H54 (cell line): ENCODE measurements around the gene ACAA1.
"Not testable (repeated sequence)": the region's sequence is repeated elsewhere in the genome, so short reads cannot be mapped to it uniquely, and the experiment has no call there.

Experiments
- DNase-seq: peaks from one replicate; pipeline ENCODE4 v3.0.0; 2011; ENCODE audit warnings: low spot score, mixed read lengths; ENCODE audit not compliant: insufficient read length
- FAIRE-seq: peaks from 3 replicates; lab custom pipeline; 2011; peaks lifted over from hg19 to GRCh38; lab: Jason Lieb, UNC
- POLR2A ChIP-seq: IDR thresholded peaks from 2 replicates; pipeline ENCODE4 v1.6.1; 2011; ENCODE audit warnings: low read depth, mild to moderate bottlenecking, low read length

The ACAA1 gene

DNA sequence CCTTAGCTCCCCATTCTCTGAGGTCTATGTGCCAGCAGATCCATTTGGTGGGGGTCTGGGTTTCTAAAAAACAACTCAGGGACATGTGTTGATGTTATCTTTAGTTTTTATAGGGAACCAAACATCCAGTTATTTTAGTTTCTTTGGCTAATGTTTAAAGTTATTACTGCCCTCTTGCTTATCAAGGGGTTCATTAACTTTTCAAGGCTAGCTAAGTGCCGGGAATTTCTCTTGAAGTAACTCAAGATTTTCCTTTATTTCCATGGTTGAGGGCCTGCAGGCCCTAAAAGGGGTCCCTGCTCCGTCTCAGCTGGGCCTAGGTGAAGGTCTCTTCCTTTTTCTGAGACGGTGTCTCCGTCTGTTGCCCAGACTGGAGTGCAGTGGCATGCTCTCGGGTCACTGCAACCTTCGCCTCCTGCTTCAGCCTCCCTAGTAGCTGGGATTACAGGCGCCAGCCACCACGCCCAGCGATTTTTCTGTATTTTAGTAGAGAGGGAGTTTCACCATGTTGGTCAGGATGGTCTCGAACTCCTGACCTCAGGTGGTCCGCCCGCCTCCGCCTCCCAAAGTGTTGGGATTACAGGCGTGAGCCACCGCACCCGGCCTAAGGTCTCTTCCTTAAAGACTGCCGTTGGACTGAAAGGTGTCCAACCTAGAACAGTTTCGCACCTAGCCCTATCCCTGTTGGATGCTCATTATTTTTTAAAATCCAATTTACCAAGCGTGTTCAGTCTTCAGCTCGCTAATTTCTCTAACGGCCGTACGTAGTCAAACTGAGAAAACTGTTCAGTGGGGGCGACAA is 27.1 kb upstream of the ACAA1 start:
- DNase-seq (no peak), FAIRE-seq (no peak)
- no peak for TF ChIP-seq POLR2A

GRCh38 chr3:38163117-38163840 is 26.4 kb upstream of the ACAA1 start:
- FAIRE-seq (no peak), DNase-seq (no peak)
- no peak for TF ChIP-seq POLR2A

DNA sequence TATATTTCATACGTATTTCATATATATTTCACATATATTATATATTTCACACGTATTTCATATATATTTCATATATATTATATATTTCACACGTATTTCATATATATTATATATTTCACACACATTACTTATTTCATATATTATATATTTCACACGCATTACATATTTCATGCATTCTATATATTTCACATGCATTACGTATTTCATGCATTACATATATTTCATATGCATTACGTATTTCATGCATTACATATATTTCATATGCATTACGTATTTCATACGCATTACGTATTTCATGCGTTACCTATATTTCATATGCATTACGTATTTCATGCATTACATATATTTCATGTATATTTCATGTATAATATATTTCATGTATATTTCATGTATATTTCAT is 23.8 kb upstream of the ACAA1 start:
- DNase-seq, FAIRE-seq: not testable (repeated sequence)

DNA sequence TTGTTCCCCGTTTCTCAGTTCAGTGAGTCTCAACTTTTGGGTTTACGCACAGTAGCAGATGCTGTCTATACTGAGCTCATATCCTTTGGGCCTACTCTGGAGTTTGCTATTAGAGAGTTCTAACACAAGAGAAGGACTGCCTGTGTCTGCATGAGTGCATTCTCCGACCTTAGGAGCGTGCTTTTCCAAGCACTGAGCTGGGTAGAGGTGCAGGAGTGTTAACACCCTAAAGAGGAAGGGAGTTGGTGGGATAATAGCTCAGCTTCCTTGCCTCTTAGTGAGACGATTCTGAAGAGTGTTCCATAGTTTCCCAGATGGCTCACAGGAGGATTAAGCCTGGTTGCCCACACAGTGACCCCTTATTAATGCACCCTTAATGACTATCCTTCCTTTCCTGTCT is 21.5 kb upstream of the ACAA1 start:
- FAIRE-seq: no peak
- TF ChIP-seq POLR2A: no peak
- no peak for DNase-seq

DNA sequence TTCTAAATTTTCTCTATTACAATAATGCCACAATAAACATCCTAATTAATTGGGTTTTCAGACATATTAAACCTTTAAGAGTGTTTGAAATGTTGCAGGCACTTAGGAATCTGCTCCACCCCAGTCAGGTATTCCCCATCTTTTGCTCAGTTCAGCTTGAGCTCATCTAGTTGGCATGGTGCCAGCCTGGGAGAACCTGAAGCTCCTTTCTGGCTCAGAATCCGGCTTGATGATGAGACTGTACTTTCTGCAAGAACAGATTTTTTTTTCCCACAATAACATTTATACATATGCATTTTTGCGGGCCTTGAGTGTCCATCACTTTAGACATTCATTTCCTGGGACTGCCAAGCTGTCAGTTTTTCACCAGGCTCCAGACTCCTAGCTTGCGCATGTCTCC is 20.7 kb upstream of the ACAA1 start:
- DNase-seq (no peak), FAIRE-seq (no peak)
- TF ChIP-seq POLR2A: no peak

GRCh38 chr3:38157117-38157516 is 20.2 kb upstream of the ACAA1 start:
- DNase-seq (no peak), FAIRE-seq (no peak)
- no peak for TF ChIP-seq POLR2A

- FAIRE-seq: no peak
- no peak for DNase-seq
- no peak for TF ChIP-seq POLR2A
Observed at GRCh38 chr3:38155825-38156224, 18.9 kb upstream of the ACAA1 start.

GRCh38 chr3:38154625-38155255 is 17.8 kb upstream of the ACAA1 start:
- TF ChIP-seq POLR2A: no peak
- FAIRE-seq: no peak
- no peak for DNase-seq

DNA sequence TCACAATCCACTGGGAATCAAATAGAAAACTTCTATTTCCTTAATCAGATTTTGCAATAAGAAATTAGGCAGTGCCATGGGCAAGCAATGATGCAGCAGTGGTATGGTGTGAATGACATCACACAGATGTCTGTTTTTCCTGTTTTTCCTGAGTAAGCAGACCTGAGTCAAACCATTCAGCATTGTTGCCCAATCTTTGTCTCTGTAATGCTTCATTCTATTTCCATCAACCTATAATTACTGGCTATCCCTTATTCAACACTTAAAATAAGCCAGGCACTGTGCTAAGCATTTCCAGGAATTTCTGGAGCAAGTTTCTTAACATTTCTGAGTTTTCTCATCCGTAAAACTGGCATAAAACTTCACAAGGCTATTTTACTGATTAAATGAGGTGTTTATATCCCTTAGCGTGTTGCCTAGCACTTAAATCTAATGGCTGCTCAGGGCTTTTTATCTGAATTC is 17.1 kb upstream of the ACAA1 start:
- DNase-seq (no peak), FAIRE-seq (no peak)
- TF ChIP-seq POLR2A: no peak

DNA sequence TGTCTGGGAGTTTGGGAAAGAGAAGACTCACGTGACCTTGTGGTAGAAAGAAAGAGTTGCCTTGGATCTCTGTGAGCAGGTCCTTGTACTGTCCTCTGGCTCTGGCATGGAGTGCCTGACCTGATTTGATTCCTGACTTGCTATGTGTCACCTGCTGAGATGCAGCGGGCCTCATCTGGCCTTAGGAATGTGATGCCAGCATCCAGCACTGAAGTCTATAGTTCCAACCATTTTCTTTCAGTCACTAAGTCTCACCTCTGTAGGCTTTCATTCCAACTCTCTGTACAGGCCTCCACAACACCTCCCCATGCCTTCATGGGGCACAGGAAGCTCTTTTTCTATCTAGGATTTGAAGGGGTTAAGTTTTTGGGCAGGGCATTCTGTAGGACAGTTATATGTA is 16.3 kb upstream of the ACAA1 start:
- FAIRE-seq (no peak), DNase-seq (no peak)
- TF ChIP-seq POLR2A: no peak

GRCh38 chr3:38152609-38153008 is 15.7 kb upstream of the ACAA1 start:
- FAIRE-seq (no peak), DNase-seq (no peak)
- TF ChIP-seq POLR2A: no peak

DNA sequence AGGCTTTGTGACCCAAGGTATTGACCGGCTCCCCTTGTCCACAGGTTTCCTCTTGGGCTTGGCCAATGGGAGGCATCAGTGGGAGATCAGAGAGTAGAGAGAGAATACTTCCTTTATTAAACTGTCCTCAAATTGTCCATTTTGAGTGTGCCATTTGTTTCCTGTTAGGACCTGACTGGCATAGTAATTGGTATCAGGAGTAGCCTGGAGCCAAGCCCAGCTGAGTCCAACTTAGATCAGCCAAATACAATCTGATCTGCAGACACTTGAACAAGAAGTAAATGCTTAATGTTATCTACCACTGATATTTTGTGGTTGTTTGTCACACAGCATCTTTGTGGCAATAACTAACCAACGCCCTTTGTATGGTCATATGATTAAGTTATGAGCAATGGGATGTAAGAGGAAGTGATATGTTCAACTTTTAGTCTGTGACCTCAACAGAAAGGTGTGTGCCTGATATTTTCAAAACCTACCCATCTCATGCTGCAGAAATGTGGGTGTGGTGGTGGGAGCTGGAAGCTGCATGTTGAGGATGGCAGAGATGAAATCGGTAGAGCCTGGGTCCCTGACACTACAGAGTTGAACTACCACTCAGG is 14.8 kb upstream of the ACAA1 start:
- TF ChIP-seq POLR2A: no peak
- DNase-seq (no peak), FAIRE-seq (peak; percentile 48)

DNA sequence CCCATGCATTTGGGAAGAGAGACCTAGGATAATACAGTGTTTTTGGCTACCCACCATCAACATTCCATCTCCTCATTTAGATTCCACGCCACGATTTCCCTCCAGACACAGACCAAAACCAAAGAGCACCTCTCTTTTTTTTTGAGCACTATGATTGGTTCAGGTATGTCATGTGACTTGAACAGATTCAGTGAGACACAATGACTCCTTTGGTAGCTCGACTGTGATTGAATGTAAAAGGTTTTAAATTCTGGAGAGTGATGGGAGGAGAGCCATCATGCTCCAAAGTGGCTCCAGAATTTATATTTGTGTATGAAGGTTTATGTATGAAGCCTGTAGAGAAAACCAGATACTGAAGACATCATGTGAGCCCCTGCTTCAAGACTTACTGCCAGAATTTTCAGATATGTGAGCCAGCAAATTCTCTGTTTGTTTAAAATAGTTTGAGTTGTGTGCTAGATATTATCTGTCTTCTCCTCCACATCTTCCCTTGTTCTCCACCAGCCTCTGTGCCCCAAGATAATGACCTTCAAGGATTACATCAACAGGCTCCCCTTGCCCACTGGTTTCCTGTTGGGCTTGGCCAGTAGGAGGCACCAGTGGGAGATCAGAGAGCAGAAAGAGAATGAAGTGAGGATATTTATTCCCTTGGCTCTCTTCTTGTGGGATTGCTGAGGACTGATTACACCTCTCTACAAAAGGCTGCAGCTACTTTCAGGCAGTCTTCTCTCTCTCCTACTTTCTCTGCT is 14.0 kb upstream of the ACAA1 start:
- no peak for TF ChIP-seq POLR2A
- no peak for DNase-seq
- no peak for FAIRE-seq
